DND-41 (cell line): ENCODE measurements around the gene MAGED2.

Experiments
- CTCF ChIP-seq: IDR thresholded peaks from 2 replicates; pipeline ENCODE4 v1.5.1; 2012; ENCODE audit warnings: borderline replicate concordance, low read length, moderate library complexity, mild to moderate bottlenecking; ENCODE audit not compliant: poor library complexity, severe bottlenecking; ENCODE audit errors: extremely low read depth
- EZH2 ChIP-seq: IDR thresholded peaks from 3 replicates; pipeline ENCODE4 v1.6.1; 2012; ENCODE audit warnings: borderline replicate concordance, low read depth, mild to moderate bottlenecking, moderate library complexity, low read length, inconsistent platforms; ENCODE audit not compliant: severe bottlenecking

- TF ChIP-seq CTCF (no peak), EZH2 (no peak)
These were observed 16.6 kb downstream of the MAGED2 start for GRCh38 chrX:54824195-54824594.
